MG63 (cell line): ENCODE data around the gene TNFRSF6B. TPM values are rescaled to one million over a fixed set of nuclear protein-coding genes. Genes with fewer than 3 reads are reported as not detected.

Experiments used
- DNase-seq: peaks from one replicate; pipeline ENCODE4 v3.0.0-alpha.2; 2020
- H3K27me3 ChIP-seq: fragments of 250-450 bp; sonication (Bioruptor Pico); 2 replicates; pipeline ENCODE4 v1.5.1; 2020; ENCODE audit warnings: mild to moderate bottlenecking, moderate library complexity
- H3K36me3 ChIP-seq: fragments of 250-450 bp; sonication (Bioruptor Pico); 2 replicates; pipeline ENCODE4 v1.5.1; 2020; ENCODE audit warnings: mild to moderate bottlenecking, moderate library complexity
- H3K4me3 ChIP-seq: fragments of 250-450 bp; sonication (Bioruptor Pico); 2 replicates; pipeline ENCODE4 v1.5.1; 2020; ENCODE audit warnings: mild to moderate bottlenecking, moderate library complexity
- H3K9me3 ChIP-seq: fragments of 250-450 bp; sonication (Bioruptor Pico); 2 replicates; pipeline ENCODE4 v1.5.1; 2020; ENCODE audit warnings: mild to moderate bottlenecking, moderate library complexity
- total RNA-seq: library from RNA; depleted of rRNA; stranded (reverse); fragments of >200 nt; shearing (Covaris generic); gene quantifications from 2 replicates; pipeline ENCODE4 v1.2.3, GENCODE V29; 2014; ENCODE audit warnings: low replicate concordance; rRNA removed

The TNFRSF6B gene
- total RNA-seq, 1 experiment from 2014 or later, result not detected

DNA sequence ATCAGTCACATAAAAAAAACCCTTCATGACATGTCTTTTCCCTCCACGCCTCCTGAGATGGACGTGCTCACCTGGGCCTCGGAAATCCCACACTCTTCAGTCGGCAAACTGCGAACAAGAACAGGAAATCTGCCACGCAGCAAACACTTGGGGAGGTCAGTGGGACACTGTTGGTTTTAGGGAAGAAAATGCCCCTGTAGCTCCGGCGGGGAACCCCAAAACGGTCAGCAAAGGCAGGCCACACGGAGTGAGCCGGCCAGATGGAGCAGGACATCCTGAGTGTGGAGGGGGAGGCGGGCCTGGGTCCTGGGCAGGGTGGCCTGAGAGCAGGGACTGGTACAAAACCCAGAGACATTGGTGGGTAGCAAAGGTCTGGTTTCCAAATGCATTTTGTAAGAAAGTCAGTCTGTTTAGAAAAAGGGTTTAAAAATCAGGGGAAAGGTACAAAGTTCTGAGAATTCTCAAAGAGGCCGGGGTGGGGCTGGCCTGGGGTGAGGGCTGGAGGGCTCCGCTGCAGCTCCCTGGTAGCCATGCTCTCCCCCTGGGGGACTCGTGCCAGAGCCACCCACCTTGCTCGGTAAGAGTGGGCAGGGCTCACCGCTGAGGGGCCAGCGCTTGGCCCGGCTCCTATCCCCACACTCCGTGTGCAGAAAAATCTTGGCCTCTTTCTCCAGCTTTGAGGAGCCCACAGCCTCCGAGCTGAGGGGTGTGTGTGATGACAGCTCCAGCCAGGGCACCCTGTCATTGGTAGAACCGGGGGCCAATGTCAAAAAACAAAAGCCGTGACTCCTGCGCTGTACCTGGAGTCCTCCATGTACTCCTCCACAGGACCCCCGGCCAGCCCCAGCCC lies 48.3 kb downstream of the TNFRSF6B start:
- Histone ChIP-seq H3K4me3 (no peak overlapping the region), H3K27me3 (no peaks in the 10 kb centered on the region), H3K9me3 (no peaks in the 10 kb centered on the region), H3K36me3 (peaks cover 31% of the 10 kb centered on the region)
- DNase-seq, result no peak

DNA sequence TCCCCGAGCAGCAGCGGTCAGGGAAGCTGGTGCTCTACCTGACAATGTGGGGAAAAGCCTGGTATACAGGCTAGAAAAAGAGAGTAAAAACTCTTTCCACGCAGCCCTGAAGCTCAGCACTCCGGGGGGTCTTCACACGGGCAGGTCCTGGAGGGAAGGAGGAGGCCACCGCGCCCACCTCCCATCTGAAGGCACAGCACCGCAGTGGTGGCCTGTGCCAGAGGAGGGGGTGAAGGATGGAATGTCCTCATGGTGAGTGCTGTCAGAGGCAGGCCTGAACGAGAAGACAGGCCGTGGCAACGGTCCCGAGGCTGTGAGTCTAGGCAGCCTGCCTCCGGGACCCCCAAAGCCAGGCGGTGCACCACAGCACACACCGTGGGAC lies 49.0 kb downstream of the TNFRSF6B start:
- no peaks in the 10 kb centered on the region for H3K9me3 ChIP-seq
- H3K36me3 ChIP-seq, result peaks cover 31% of the 10 kb centered on the region
- no peak for DNase-seq
- no peaks in the 10 kb centered on the region for H3K27me3 ChIP-seq
- H3K4me3 ChIP-seq, result no peak overlapping the region

GRCh38 chr20:63745961-63746731 lies 49.7 kb downstream of the TNFRSF6B start:
- H3K9me3 ChIP-seq, result no peaks in the 10 kb centered on the region
- no peak for DNase-seq
- H3K4me3 ChIP-seq, result no peak overlapping the region
- H3K27me3 ChIP-seq, result no peaks in the 10 kb centered on the region
- H3K36me3 ChIP-seq, result peaks cover 28% of the 10 kb centered on the region

DNA sequence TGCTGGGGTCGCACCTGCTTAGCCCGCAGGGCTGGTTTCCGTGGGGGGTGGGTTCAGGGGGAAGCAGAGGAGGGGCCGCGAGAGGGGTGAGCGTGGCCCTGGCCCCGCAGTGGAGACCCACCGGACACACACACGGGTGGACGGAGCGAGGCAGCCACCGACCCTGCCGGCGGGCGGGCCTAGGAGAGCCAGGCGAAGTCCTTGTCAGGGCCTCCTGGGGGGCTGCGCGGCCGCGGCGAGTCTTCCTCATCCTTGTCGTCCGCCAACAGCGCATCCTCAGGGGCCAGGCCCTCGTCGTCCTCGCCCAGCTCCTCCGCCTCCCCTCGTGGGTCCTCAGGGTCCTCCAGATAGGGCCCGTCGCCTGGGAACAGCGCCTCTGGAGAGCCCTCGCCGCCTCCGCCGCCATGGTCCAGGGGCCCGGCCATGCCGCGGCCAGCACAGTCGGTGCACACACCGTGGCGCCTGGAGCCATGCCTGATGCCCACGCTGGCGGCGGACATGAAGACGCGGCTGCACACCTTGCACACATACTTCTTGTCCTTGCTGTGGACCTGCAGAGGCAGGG lies 50.4 kb downstream of the TNFRSF6B start:
- no peak overlapping the region for H3K4me3 ChIP-seq
- H3K27me3 ChIP-seq, result no peaks in the 10 kb centered on the region
- no peak for DNase-seq
- peaks cover 21% of the 10 kb centered on the region for H3K36me3 ChIP-seq
- no peaks in the 10 kb centered on the region for H3K9me3 ChIP-seq

DNA sequence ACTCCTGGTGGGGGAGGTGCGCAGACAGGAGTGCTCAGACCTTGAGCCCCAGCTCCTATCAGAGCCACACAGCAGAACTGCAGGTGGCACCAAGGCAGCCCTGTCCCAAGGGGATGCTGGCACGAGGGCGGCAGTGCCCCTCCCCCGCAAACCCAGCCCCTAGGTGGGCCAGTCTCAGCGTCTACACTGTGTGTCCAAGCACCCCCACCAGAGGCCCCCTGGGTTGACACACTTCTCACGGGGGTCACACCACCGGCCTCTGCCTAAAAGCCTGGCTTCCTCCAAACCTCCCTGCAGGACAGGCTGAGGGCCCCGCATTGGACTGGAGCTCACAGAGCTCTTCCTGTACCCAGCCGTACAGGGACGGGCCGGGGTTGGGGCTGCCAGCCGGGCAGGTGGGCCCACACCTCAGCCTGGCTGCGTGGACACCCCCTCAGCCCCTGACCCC lies 51.2 kb downstream of the TNFRSF6B start:
- H3K9me3 ChIP-seq, result no peaks in the 10 kb centered on the region
- DNase-seq, result no peak
- H3K36me3 ChIP-seq, result peaks cover 13% of the 10 kb centered on the region
- H3K4me3 ChIP-seq, result no peak overlapping the region
- no peaks in the 10 kb centered on the region for H3K27me3 ChIP-seq

Other genes with a start within 250 kb of the TNFRSF6B start
- 0.92 TPM in 1 of 2 replicates, not detected in the other for gene KCNQ2, start 224.0 kb upstream of the TNFRSF6B start, total RNA-seq
- gene EEF1A2, start 197.6 kb upstream of the TNFRSF6B start, total RNA-seq, result 62.5 and 113 TPM in 2 replicates
- 21.4 and 40.1 TPM in 2 replicates for gene PPDPF, start 175.9 kb upstream of the TNFRSF6B start, total RNA-seq
- 0.23 and 8.0 TPM in 2 replicates for gene PTK6, start 159.3 kb upstream of the TNFRSF6B start, total RNA-seq
- gene SRMS, start 148.9 kb upstream of the TNFRSF6B start, total RNA-seq, result not detected in 2 replicates
- gene FNDC11, start 142.5 kb upstream of the TNFRSF6B start, total RNA-seq, result not detected in 2 replicates
- gene HELZ2, start 122.4 kb upstream of the TNFRSF6B start, total RNA-seq, result 26.4 and 34.4 TPM in 2 replicates
- 27.7 and 33.2 TPM in 2 replicates for gene GMEB2, start 69.6 kb upstream of the TNFRSF6B start, total RNA-seq
- 71.2 and 98.0 TPM in 2 replicates for gene STMN3, start 43.2 kb upstream of the TNFRSF6B start, total RNA-seq
- gene RTEL1, start 38.3 kb upstream of the TNFRSF6B start, total RNA-seq, result 13.4 and 22.7 TPM in 2 replicates
- gene ARFRP1, start 11.3 kb downstream of the TNFRSF6B start, total RNA-seq, result 39.5 and 66.1 TPM in 2 replicates
- 23.9 and 46.2 TPM in 2 replicates for gene ZGPAT, start 11.4 kb downstream of the TNFRSF6B start, total RNA-seq
- 2.8 and 5.7 TPM in 2 replicates for gene LIME1, start 40.0 kb downstream of the TNFRSF6B start, total RNA-seq
- gene SLC2A4RG, start 43.1 kb downstream of the TNFRSF6B start, total RNA-seq, result 49.0 and 123 TPM in 2 replicates
- 5.5 and 15.9 TPM in 2 replicates for gene ZBTB46, start 134.6 kb downstream of the TNFRSF6B start, total RNA-seq
- not detected in 2 replicates for gene ABHD16B, start 164.8 kb downstream of the TNFRSF6B start, total RNA-seq
- 185 and 192 TPM in 2 replicates for gene TPD52L2, start 168.6 kb downstream of the TNFRSF6B start, total RNA-seq
- 69.3 and 92.0 TPM in 2 replicates for gene DNAJC5, start 198.5 kb downstream of the TNFRSF6B start, total RNA-seq